SK-N-SH (cell line): ENCODE results near the gene NT5DC2. TPM values are rescaled to one million over a fixed set of nuclear protein-coding genes. Genes with fewer than 3 reads are reported as not detected.

Experiments
- CTCF ChIA-PET: fragments of 300-600, 350-600 bp; formaldehyde crosslinking; extraction: SDS; loops from one replicate; lab custom pipeline; 2021; lab: Yijun Ruan, JAX
- POLR2A ChIA-PET: fragments of 350-600 bp; sonication (Branson Sonifier 250); formaldehyde crosslinking; extraction: SDS; loops from one replicate; lab custom pipeline; 2020; ENCODE audit warnings: antibody characterized with exemption, inconsistent platforms; lab: Yijun Ruan, JAX
- DNase-seq: peaks from one replicate; pipeline ENCODE4 v3.0.0; 2012
- H2AFZ ChIP-seq: fragments of 200-600 bp; sonication (generic); 2 replicates; pipeline ENCODE4 v1.8.1; 2016; ENCODE audit warnings: antibody characterized with exemption, mild to moderate bottlenecking, low read depth
- H3F3A ChIP-seq: fragments of 200-600 bp; sonication (generic); replicated peaks from 2 replicates; pipeline ENCODE3; 2016; ENCODE audit warnings: antibody characterized with exemption, mild to moderate bottlenecking; ENCODE audit not compliant: insufficient read depth
- H3K27ac ChIP-seq, 2 experiments: fragments of 200-500 bp in 1 of 2; fragments of 200-600 bp in 1 of 2; sonication (Bioruptor generic) in 1 of 2; sonication (generic), shearing (Covaris generic) in 1 of 2; 2 replicates each; pipeline versions ENCODE4 v1.5.1 to v1.6.1; 2014 to 2016; ENCODE audit warnings: low read depth in 2 of 2, inconsistent platforms in 1 of 2, low read length in 1 of 2, mild to moderate bottlenecking in 1 of 2, mixed read lengths in 1 of 2
- H3K27me3 ChIP-seq: fragments of 200-600 bp; sonication (generic), shearing (Covaris generic); 2 replicates; pipeline ENCODE4 v1.6.1; 2016; ENCODE audit warnings: mixed run types; ENCODE audit not compliant: insufficient read depth
- H3K36me3 ChIP-seq, 2 experiments: fragments of 200-500 bp in 1 of 2; fragments of 200-600 bp in 1 of 2; sonication (Bioruptor generic) in 1 of 2; sonication (generic) in 1 of 2; replicated peaks in 1 of 2; 2 replicates each; pipeline versions ENCODE3 to v1.5.1; 2014 to 2016; ENCODE audit warnings: low read length in 1 of 2, mild to moderate bottlenecking in 1 of 2; ENCODE audit not compliant: insufficient read depth in 2 of 2, control insufficient read depth in 1 of 2
- H3K4me1 ChIP-seq, 2 experiments: fragments of 200-500 bp in 1 of 2; fragments of 200-600 bp in 1 of 2; sonication (Bioruptor generic) in 1 of 2; sonication (generic), shearing (Covaris generic) in 1 of 2; 2 replicates each; pipeline versions ENCODE4 v1.5.1 to v1.6.1; 2014 to 2016; ENCODE audit warnings: low read depth in 1 of 2, low read length in 1 of 2, mixed run types in 1 of 2; ENCODE audit not compliant: insufficient read depth in 2 of 2, control insufficient read depth in 1 of 2
- H3K4me2 ChIP-seq: fragments of 200-600 bp; sonication (generic), shearing (Covaris generic); 2 replicates; pipeline ENCODE4 v1.6.1; 2017; ENCODE audit warnings: mixed run types
- H3K4me3 ChIP-seq, 2 experiments: fragments of 200-500 bp in 1 of 2; fragments of 200-600 bp in 1 of 2; sonication (Bioruptor generic) in 1 of 2; sonication (generic), shearing (Covaris generic) in 1 of 2; 2 replicates each; pipeline versions ENCODE4 v1.5.1 to v1.8.1; 2014 to 2016; ENCODE audit warnings: low read depth in 2 of 2, inconsistent platforms in 1 of 2, low read length in 1 of 2, mild to moderate bottlenecking in 1 of 2, mixed read lengths in 1 of 2, moderate library complexity in 1 of 2
- H3K79me2 ChIP-seq: fragments of 200-600 bp; sonication (generic); 2 replicates; pipeline ENCODE4 v1.8.1; 2017; ENCODE audit warnings: mild to moderate bottlenecking; ENCODE audit not compliant: insufficient read depth
- H3K9ac ChIP-seq: fragments of 200-600 bp; sonication (generic); 2 replicates; pipeline ENCODE4 v1.6.1; 2017; ENCODE audit warnings: mixed run types
- H3K9me2 ChIP-seq: fragments of 200-600 bp; sonication (generic); 2 replicates; pipeline ENCODE4 v1.6.1; 2017; ENCODE audit warnings: mixed run types
- H3K9me3 ChIP-seq: fragments of 200-600 bp; sonication (generic); 2 replicates; pipeline ENCODE4 v1.6.1; 2017; ENCODE audit warnings: mixed run types, mild to moderate bottlenecking, moderate library complexity
- H4K20me1 ChIP-seq: fragments of 200-600 bp; sonication (generic); 2 replicates; pipeline ENCODE4 v1.6.1; 2017; ENCODE audit warnings: mild to moderate bottlenecking, mixed run types; ENCODE audit not compliant: insufficient read depth
- GATA2 ChIP-seq: sonication (generic); formaldehyde crosslinking; IDR thresholded peaks from 2 replicates; pipeline ENCODE4 v1.5.0; 2020; ENCODE audit warnings: mild to moderate bottlenecking, missing genetic modification reagents
- JUND ChIP-seq: IDR thresholded peaks from 2 replicates; pipeline ENCODE4 v1.4.0; 2012
- NFIC ChIP-seq: IDR thresholded peaks from 2 replicates; pipeline ENCODE4 v1.4.0; 2012; ENCODE audit warnings: borderline replicate concordance
- PBX3 ChIP-seq: IDR thresholded peaks from 2 replicates; pipeline ENCODE4; 2012
- RAD21 ChIP-seq: IDR thresholded peaks from 2 replicates; pipeline ENCODE4 v1.6.1; 2012; ENCODE audit warnings: mild to moderate bottlenecking, low read length
- RCOR1 ChIP-seq: fragments of 150-350 bp; IDR thresholded peaks from 2 replicates; pipeline ENCODE4 v1.6.1; 2017; ENCODE audit warnings: antibody characterized with exemption, low read length
- RFX5 ChIP-seq: IDR thresholded peaks from 2 replicates; pipeline ENCODE4 v1.6.1; 2012; ENCODE audit warnings: mild to moderate bottlenecking, improper control_type of control experiment, low read length
- TEAD4 ChIP-seq: IDR thresholded peaks from 2 replicates; pipeline ENCODE4 v1.4.0; 2012; ENCODE audit warnings: mild to moderate bottlenecking, borderline replicate concordance; ENCODE audit not compliant: insufficient read depth
- YY1 ChIP-seq: IDR thresholded peaks from 2 replicates; pipeline ENCODE4 v1.4.0; 2012; ENCODE audit warnings: low read depth, mild to moderate bottlenecking
- WGBS: methylation state at CpG from one replicate; pipeline ENCODE4 v1.1.6; 2017; ENCODE audit warnings: low lambda C conversion rate; 5-methylcytosine and 5-hydroxymethylcytosine counted together
- polyA plus RNA-seq, 3 experiments: library from polyadenylated mRNA; depleted of rRNA; stranded (reverse); fragments of >200 nt; gene quantifications; 2 replicates each; pipeline ENCODE4 v1.2.3, GENCODE V29; 2012
- TF ChIP-seq, protein P1 (sequence below): IDR thresholded peaks from 2 replicates; pipeline ENCODE4 v1.4.0; 2012; ENCODE audit warnings: low read depth
- TF ChIP-seq, protein P2 (sequence below): IDR thresholded peaks from 2 replicates; pipeline ENCODE4 v1.6.1; 2012; ENCODE audit warnings: mild to moderate bottlenecking, low read depth, low read length, moderate library complexity

The NT5DC2 gene
- polyA plus RNA-seq, 1 of the 3 experiments (the other 2 are of a cell fraction) = 113 TPM

DNA sequence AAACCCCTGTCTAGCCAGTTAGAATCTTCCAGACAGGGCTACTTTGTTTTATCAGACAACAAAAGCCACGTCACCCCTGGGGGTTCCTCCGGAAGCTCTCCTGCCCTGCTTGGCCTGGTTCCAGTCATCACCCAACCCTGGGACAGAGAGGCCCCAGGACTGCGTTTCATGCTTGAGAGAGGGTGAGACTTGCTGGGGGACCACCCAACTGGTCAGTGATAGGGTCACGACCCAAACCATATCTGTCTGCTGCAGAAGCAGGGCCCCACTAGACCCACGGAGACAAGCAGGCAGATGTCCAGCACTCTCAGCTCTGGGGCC lies 1.2 kb downstream of the NT5DC2 start:
- WGBS = 10% methylated on average over 2 of the region's 5 CpGs
- H3K27ac ChIP-seq = peak overlapping the region; percentile 59 to 97
- H3K4me2 ChIP-seq = peak overlapping the region; percentile 100
- H3F3A ChIP-seq = peaks cover 19% of the 10 kb centered on the region
- peaks cover 35% of the 10 kb centered on the region for H4K20me1 ChIP-seq
- peak; percentile 76 for TF ChIP-seq NFIC
- no peak for TF ChIP-seq JUND
- TF ChIP-seq RFX5 = no peak
- no peak for TF ChIP-seq PBX3
- no peak for TF ChIP-seq YY1
- TF ChIP-seq RCOR1 = no peak
- TF ChIP-seq TEAD4 = no peak
- no peak for TF ChIP-seq RAD21
- H2AFZ ChIP-seq = no peak overlapping the region
- H3K27me3 ChIP-seq = no peaks in the 10 kb centered on the region
- peak; percentile 70 for DNase-seq
- H3K4me3 ChIP-seq = peak overlapping the region; percentile 87 to 92
- no peaks in the 10 kb centered on the region for H3K9me3 ChIP-seq
- ChIA-PET POLR2A (interaction anchor here (1.0 kb wide), 1 partner anchor 8 kb away, joined by 4 read pairs; no protein-coding TSS in a partner anchor), CTCF (interaction anchor here (1.3 to 1.8 kb wide), 2 partner anchors 75 to 120 kb away, joined by 3 to 5 read pairs; no protein-coding TSS in a partner anchor)
- H3K36me3 ChIP-seq = peaks cover 12 to 21% of the 10 kb centered on the region in 2 experiments
- H3K9me2 ChIP-seq = no peaks in the 10 kb centered on the region
- peaks cover 67% of the 10 kb centered on the region for H3K79me2 ChIP-seq
- peak overlapping the region; percentile 87 for H3K9ac ChIP-seq
- peaks cover 31 to 71% of the 10 kb centered on the region in 2 experiments for H3K4me1 ChIP-seq

- TF ChIP-seq, protein P1, sequence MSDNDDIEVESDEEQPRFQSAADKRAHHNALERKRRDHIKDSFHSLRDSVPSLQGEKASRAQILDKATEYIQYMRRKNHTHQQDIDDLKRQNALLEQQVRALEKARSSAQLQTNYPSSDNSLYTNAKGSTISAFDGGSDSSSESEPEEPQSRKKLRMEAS = no peak
- TF ChIP-seq GATA2 (CRISPR knock-in tag) (no peak), RFX5 (no peak), NFIC (no peak)
- TF ChIP-seq, protein P2, sequence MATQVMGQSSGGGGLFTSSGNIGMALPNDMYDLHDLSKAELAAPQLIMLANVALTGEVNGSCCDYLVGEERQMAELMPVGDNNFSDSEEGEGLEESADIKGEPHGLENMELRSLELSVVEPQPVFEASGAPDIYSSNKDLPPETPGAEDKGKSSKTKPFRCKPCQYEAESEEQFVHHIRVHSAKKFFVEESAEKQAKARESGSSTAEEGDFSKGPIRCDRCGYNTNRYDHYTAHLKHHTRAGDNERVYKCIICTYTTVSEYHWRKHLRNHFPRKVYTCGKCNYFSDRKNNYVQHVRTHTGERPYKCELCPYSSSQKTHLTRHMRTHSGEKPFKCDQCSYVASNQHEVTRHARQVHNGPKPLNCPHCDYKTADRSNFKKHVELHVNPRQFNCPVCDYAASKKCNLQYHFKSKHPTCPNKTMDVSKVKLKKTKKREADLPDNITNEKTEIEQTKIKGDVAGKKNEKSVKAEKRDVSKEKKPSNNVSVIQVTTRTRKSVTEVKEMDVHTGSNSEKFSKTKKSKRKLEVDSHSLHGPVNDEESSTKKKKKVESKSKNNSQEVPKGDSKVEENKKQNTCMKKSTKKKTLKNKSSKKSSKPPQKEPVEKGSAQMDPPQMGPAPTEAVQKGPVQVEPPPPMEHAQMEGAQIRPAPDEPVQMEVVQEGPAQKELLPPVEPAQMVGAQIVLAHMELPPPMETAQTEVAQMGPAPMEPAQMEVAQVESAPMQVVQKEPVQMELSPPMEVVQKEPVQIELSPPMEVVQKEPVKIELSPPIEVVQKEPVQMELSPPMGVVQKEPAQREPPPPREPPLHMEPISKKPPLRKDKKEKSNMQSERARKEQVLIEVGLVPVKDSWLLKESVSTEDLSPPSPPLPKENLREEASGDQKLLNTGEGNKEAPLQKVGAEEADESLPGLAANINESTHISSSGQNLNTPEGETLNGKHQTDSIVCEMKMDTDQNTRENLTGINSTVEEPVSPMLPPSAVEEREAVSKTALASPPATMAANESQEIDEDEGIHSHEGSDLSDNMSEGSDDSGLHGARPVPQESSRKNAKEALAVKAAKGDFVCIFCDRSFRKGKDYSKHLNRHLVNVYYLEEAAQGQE = no peak
- peaks cover 17% of the 10 kb centered on the region for H3F3A ChIP-seq
- peak overlapping the region; percentile 87 to 92 for H3K4me3 ChIP-seq
- H3K9me3 ChIP-seq = no peaks in the 10 kb centered on the region
- peaks cover 14 to 26% of the 10 kb centered on the region in 2 experiments for H3K36me3 ChIP-seq
- H3K4me2 ChIP-seq = peak overlapping the region; percentile 100
- H3K79me2 ChIP-seq = peaks cover 62% of the 10 kb centered on the region
- H3K27me3 ChIP-seq = no peaks in the 10 kb centered on the region
- 80% methylated on average over 8 of the region's 14 CpGs for WGBS
- ChIA-PET POLR2A (interaction anchor here (0.6 kb wide), 1 partner anchor 226 kb away, joined by 4 read pairs; no protein-coding TSS in a partner anchor), CTCF (interaction anchor here (1.8 to 4.0 kb wide), 2 partner anchors 60 to 74 kb away, joined by 5 to 30 read pairs; no protein-coding TSS in a partner anchor)
- H3K27ac ChIP-seq = peak overlapping the region; percentile 59 to 97; a peak in 3 of 4 replicates
- H3K9me2 ChIP-seq = no peaks in the 10 kb centered on the region
- no peak for DNase-seq
- H4K20me1 ChIP-seq = peaks cover 32% of the 10 kb centered on the region
- peak overlapping the region; percentile 87 for H3K9ac ChIP-seq
- H2AFZ ChIP-seq = no peak overlapping the region
- H3K4me1 ChIP-seq = peaks cover 31 to 70% of the 10 kb centered on the region in 2 experiments
Measured at GRCh38 chr3:52531860-52532516, 1.7 kb downstream of the NT5DC2 start.
